Vagina (tissue), 2 donors: ENCODE measurements around the gene CDKN1B. TPM values are rescaled to one million over a fixed set of nuclear protein-coding genes. Genes with fewer than 3 reads are reported as not detected.

ENCODE experiments used
- DNase-seq, 2 donors: peaks; one replicate each; pipeline ENCODE4 v3.0.0-alpha.2; 2017; ENCODE audit errors: extremely low spot score in 2 of 2
- H3K27ac ChIP-seq: fragments of 200-600 bp; sonication (generic); one replicate; pipeline ENCODE4 v1.5.1; 2019
- H3K27me3 ChIP-seq: fragments of 200-600 bp; sonication (generic); one replicate; pipeline ENCODE4 v1.5.1; 2019
- H3K36me3 ChIP-seq, 2 donors: fragments of 200-600 bp; sonication (generic); one replicate each; pipeline ENCODE4 v1.5.1; 2017 to 2019
- H3K4me1 ChIP-seq: fragments of 200-600 bp; sonication (generic); one replicate; pipeline ENCODE4 v1.5.1; 2019
- H3K4me3 ChIP-seq, 2 donors: fragments of 200-600 bp; sonication (generic); 1 replicate in 1 of 2; 2 replicates in 1 of 2; pipeline ENCODE4 v1.5.1; 2016 to 2019
- H3K9me3 ChIP-seq: fragments of 200-600 bp; sonication (generic); one replicate; pipeline ENCODE4 v1.5.1; 2019
- CTCF ChIP-seq, 3 experiments: fragments of 450-650 bp in 2 of 3; fragments of 200-600 bp in 1 of 3; sonication (generic) in 1 of 3; IDR thresholded peaks; one replicate each; pipeline ENCODE4 v1.5.1; 2017 to 2019; ENCODE audit warnings: antibody characterized with exemption in 3 of 3, mild to moderate bottlenecking in 2 of 3, moderate library complexity in 2 of 3
- POLR2A ChIP-seq, 2 donors: fragments of 450-650 bp; IDR thresholded peaks; one replicate each; pipeline ENCODE4 v1.6.1; 2017; ENCODE audit warnings: antibody characterized with exemption in 2 of 2, mild to moderate bottlenecking in 2 of 2, moderate library complexity in 2 of 2
- POLR2AphosphoS5 ChIP-seq, 2 donors: sonication (generic); formaldehyde crosslinking; IDR thresholded peaks; one replicate each; pipeline ENCODE4 v1.9.0; 2017; ENCODE audit warnings: antibody characterized with exemption in 2 of 2, mild to moderate bottlenecking in 2 of 2, low read depth in 1 of 2; ENCODE audit not compliant: insufficient read depth in 1 of 2
- intact Hi-C: fragments of 100-400 bp; cut with DNase I; formaldehyde crosslinking; loops from one replicate; pipeline ENCODE4 v1.15.1; 2023
- total RNA-seq: library from RNA; depleted of rRNA; stranded (reverse); fragments of >200 nt; gene quantifications from one replicate; pipeline ENCODE4 v1.2.3, GENCODE V29; 2016

Gene CDKN1B
- total RNA-seq, 1 donor from 2014 or later, result 52.5 TPM

- Histone ChIP-seq H3K9me3 (no peaks in the 10 kb centered on the region), H3K4me3 (peak overlapping the region; percentile 50 to 75), H3K4me1 (peaks cover 38% of the 10 kb centered on the region), H3K36me3 (peaks cover 0 to 8% of the 10 kb centered on the region in 2 donors), H3K27me3 (no peaks in the 10 kb centered on the region), H3K27ac (peak overlapping the region; percentile 100)
- peak; percentile 37 to 86 for TF ChIP-seq POLR2A (IDR thresholded peaks at IDR 0.05)
- TF ChIP-seq POLR2AphosphoS5 (IDR thresholded peaks at IDR 0.05; ENCODE audit: insufficient read depth in 1 of 2, low read depth in 1 of 2), result peak; percentile 81 to 87
- no peak for TF ChIP-seq CTCF (IDR thresholded peaks at IDR 0.05)
- DNase-seq, result peak in 1 of 2 donors; percentile 99
- intact Hi-C loops, result loop anchor here (1.0 to 2.0 kb wide), 2 partner anchors 8 to 163 kb away; partner anchors contain the start of genes CDKN1B and DUSP16
Observed at GRCh38 chr12:12725086-12725955, 8.2 kb downstream of the CDKN1B start.

- peak overlapping the region; percentile 50 to 75 for H3K4me3 ChIP-seq
- intact Hi-C loops, result loop anchor here (1.0 to 2.0 kb wide), 2 partner anchors 9 to 163 kb away; partner anchors contain the start of genes CDKN1B and DUSP16
Observed at GRCh38 chr12:12725956-12726554, 8.9 kb downstream of the CDKN1B start.

GRCh38 chr12:12726555-12727093 lies 9.5 kb downstream of the CDKN1B start:
- Histone ChIP-seq H3K4me3 (peak overlapping the region; percentile 50 to 75), H3K27me3 (no peaks in the 10 kb centered on the region), H3K36me3 (no peaks in the 10 kb centered on the region), H3K27ac (peak overlapping the region; percentile 100), H3K9me3 (no peaks in the 10 kb centered on the region), H3K4me1 (peaks cover 25% of the 10 kb centered on the region)
- DNase-seq, result peak in 1 of 2 donors; percentile 70
- no peak for TF ChIP-seq CTCF (IDR thresholded peaks at IDR 0.05)
- no peak for TF ChIP-seq POLR2AphosphoS5 (IDR thresholded peaks at IDR 0.05; ENCODE audit: insufficient read depth in 1 of 2, low read depth in 1 of 2)
- TF ChIP-seq POLR2A (IDR thresholded peaks at IDR 0.05), result no peak
- intact Hi-C loops, result no loop called here

More at GRCh38 chr12:12725956-12726554, 8.9 kb downstream of the CDKN1B start:
- H3K4me1 ChIP-seq, result peaks cover 31% of the 10 kb centered on the region
- no peaks in the 10 kb centered on the region for H3K9me3 ChIP-seq
- H3K36me3 ChIP-seq, result peaks cover 0 to 3% of the 10 kb centered on the region in 2 donors
- no peaks in the 10 kb centered on the region for H3K27me3 ChIP-seq
- H3K27ac ChIP-seq, result peak overlapping the region; percentile 100
- no peak for DNase-seq
- TF ChIP-seq POLR2AphosphoS5 (IDR thresholded peaks at IDR 0.05; ENCODE audit: insufficient read depth in 1 of 2, low read depth in 1 of 2) (no peak), CTCF (IDR thresholded peaks at IDR 0.05) (no peak), POLR2A (IDR thresholded peaks at IDR 0.05) (no peak)

- no peaks in the 10 kb centered on the region for H3K36me3 ChIP-seq
- H3K9me3 ChIP-seq, result no peaks in the 10 kb centered on the region
- no peak overlapping the region for H3K4me3 ChIP-seq
- TF ChIP-seq POLR2AphosphoS5 (IDR thresholded peaks at IDR 0.05; ENCODE audit: insufficient read depth in 1 of 2, low read depth in 1 of 2) (no peak), CTCF (IDR thresholded peaks at IDR 0.05) (no peak), POLR2A (IDR thresholded peaks at IDR 0.05) (no peak)
- DNase-seq, result no peak
- peaks cover 31% of the 10 kb centered on the region for H3K4me1 ChIP-seq
- no peak overlapping the region for H3K27ac ChIP-seq
- H3K27me3 ChIP-seq, result no peaks in the 10 kb centered on the region
- intact Hi-C loops, result no loop called here
Observed at GRCh38 chr12:12731178-12731577, 14.0 kb downstream of the CDKN1B start.
